Testis (tissue), 2 donors: ENCODE data around the gene LIX1L.

ENCODE experiments used
- CTCF ChIP-seq, 3 experiments: fragments of 450-650 bp in 2 of 3; fragments of 200-600 bp in 1 of 3; sonication (generic) in 1 of 3; IDR thresholded peaks; one replicate each; pipeline ENCODE4 v1.5.1; 2016 to 2019; ENCODE audit warnings: antibody characterized with exemption in 3 of 3, mild to moderate bottlenecking in 2 of 3, moderate library complexity in 1 of 3
- POLR2A ChIP-seq: fragments of 450-650 bp; IDR thresholded peaks from one replicate; pipeline ENCODE4 v1.6.1; 2017; ENCODE audit warnings: antibody characterized with exemption, mild to moderate bottlenecking, moderate library complexity

DNA sequence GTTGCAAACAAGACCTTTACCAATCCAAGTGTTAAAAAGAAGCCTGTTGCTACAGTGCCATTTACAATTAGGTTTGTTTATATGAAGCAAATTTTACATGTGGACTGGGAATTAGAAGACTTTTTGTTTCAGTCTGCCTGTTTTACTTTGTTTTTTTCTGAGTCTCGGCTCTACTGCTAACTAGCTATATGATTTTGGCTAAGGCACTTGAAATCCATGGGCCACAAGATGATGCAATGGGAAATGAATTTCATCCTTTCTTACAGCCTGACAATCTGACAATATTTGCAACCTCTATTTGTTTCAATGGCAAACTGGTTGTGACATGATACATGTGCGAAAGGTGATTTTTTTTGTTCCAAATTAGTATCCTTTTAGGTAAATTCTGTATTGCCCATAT, 35.6 kb downstream of the LIX1L start:
- TF ChIP-seq CTCF (IDR thresholded peaks at IDR 0.05) (no peak), POLR2A (no peak)
